ENCODE results near the gene ADRB2.

GRCh38 chr5:148805326-148806290 is 20.8 kb upstream of the ADRB2 start:
- TF ChIP-seq CTCF (IDR thresholded peaks at IDR 0.05; ENCODE audit: insufficient read depth, low read depth, low read length) (no peak), EZH2 (IDR thresholded peaks at IDR 0.05; ENCODE audit: insufficient read depth, low read length) (no peak)

Measured in astrocyte (in vitro differentiated cells and primary cell).